Inferior parietal cortex (tissue), 1 donor: ENCODE measurements around the gene IL15.
"Not testable (repeated sequence)": the region's sequence is repeated elsewhere in the genome, so short reads cannot be mapped to it uniquely, and the experiment has no call there.

Source experiments
- DNase-seq: peaks from one replicate; pipeline ENCODE4 v3.0.0-alpha.2; 2016; ENCODE audit errors: extremely low spot score

Gene IL15

DNA sequence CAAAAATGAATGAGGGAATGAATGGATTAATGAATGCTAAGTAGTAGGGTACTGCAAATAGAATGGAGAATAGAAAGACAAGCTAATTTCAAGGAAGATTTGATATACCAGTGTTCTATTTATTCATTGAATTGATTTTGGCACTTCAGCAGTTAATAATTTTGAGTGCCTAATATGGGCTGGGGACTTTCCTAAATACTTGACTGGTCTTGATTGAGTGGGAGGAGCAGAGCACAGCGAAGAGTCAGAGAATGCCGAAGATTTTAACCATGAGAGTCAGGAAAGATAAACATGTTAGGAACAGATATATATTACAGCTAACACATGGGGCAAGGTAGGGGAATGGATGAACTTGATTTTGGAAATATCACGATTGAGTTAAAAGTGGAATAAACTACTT lies 10.6 kb downstream of the IL15 start:
- no peak for DNase-seq

GRCh38 chr4:141647966-141648365 lies 11.6 kb downstream of the IL15 start:
- no peak for DNase-seq

GRCh38 chr4:141652161-141652778 lies 15.9 kb downstream of the IL15 start:
- DNase-seq = no peak

- no peak for DNase-seq
These were observed 17.7 kb downstream of the IL15 start for GRCh38 chr4:141654098-141654497.

DNA sequence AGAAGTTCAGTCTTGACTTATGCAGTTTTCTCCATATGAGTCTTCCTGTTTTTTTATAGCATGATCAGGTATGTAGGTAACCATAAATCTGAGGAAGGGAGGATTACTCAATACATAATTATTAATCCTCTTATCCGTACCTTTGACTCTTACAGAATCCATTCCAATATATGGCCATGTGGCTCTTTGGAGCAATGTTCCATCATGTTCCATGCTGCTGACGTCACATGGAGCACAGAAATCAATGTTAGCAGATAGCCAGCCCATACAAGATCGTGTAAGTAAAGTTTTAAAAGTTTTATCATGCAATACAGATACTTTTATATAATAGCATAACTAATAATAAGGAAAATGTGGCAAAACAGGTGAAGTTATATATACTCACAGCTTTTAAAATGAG lies 19.6 kb downstream of the IL15 start:
- DNase-seq = no peak

DNA sequence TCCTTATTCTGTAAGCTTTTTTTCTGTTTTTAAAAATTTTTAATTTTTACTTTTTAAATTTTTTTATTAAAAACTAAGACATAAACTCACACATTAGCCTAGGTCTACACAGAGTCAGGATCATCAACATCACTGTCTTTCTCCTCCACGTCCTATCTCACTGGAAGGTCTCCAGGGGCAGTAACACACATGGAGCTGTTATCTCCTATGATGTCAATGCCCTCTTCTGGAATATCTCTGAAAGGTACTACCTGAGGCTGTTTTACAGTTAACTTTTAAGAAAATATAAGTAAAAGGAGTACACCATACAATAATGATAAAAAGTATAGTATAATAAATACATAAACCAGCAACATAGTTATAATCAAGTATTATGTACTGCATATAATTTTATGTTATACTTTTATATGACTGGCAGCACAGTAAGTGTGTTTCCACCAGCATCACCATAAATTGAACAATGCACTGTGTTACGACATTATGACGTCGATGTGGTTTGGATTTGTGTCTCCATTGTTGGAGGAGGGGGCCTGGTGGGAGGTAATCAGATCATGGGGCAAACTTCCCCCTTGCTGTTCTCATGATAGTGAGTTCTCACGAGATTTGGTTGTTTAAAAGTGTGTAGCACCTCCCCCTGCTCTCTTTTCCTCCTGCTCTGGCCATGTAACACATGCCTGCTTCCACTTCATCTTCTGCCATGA lies 21.3 kb downstream of the IL15 start:
- no peak for DNase-seq

GRCh38 chr4:141658309-141658708 lies 21.9 kb downstream of the IL15 start:
- DNase-seq = no peak

GRCh38 chr4:141659539-141659938 lies 23.2 kb downstream of the IL15 start:
- no peak for DNase-seq

GRCh38 chr4:141660880-141661279 lies 24.5 kb downstream of the IL15 start:
- no peak for DNase-seq

GRCh38 chr4:141668200-141668910 lies 32.0 kb downstream of the IL15 start:
- DNase-seq = no peak

DNA sequence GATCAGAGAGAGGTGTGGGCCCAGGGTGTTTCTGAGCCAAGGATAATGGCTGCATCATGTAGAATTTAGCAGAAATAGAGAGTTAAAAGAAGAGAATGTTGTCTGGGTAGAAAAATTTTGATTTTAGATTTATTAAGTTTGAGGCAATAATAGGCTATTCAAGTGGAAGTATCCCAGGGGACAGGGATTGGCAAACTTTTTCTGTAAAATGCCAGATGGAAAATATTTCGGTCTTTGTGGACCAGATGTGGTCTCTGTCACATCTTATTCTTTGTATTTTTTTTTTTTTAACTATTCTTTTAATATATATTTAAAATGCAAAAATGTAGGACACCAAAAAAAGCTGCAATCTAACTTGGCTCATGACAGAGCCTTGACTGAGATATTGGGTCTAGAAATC lies 33.1 kb downstream of the IL15 start:
- DNase-seq = no peak

GRCh38 chr4:141675384-141675783 lies 39.0 kb downstream of the IL15 start:
- no peak for DNase-seq

GRCh38 chr4:141676087-141676670 lies 39.8 kb downstream of the IL15 start:
- no peak for DNase-seq

DNA sequence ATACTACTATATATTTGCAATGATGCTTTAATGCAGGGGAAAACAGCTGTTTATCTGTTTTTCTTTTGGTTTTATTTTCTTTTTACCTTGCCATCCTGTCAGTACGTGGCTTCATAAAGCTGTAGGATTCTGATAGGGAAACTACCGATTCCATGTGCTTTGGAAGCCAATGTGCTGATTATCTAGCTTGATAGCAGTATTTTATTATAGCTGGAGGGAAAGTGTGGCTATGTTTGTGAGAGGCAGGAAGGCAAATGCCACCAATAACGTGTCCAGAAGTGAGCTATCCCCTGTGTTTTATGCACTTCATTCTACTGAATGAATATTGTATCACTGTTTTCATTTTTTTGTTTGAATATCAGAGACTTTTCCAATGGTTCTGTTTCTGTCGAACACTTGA lies 43.7 kb downstream of the IL15 start:
- no peak for DNase-seq

GRCh38 chr4:141684785-141685184 lies 48.4 kb downstream of the IL15 start:
- no peak for DNase-seq

DNA sequence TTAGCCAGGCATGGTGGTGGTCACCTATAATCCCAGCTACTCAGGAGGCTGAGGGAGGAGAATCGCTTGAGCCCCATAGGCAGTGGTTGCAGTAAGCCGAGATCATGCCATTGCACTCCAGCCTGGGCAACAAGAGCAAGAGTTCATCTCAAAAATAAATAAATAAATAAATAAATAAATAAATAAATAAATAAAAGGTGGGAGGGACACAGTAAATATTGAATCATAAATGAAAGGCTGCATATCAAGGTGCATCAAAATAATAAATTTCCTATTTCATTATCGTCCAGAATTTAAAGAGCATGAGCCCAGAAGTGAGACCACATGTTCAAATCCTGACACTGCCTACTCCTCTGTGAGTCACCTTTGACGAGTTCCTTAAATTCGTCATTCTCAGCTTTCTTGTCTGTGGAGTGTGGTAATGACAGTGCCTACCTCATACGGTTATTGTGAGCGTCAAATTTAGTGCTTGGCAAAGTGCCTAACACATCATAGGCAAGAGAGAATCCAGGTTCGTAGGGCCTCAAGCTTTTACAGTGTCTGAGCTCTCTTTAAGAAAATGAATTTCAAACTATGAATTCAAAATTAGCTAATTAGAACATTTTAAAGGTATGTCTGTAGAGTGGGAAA lies 49.9 kb downstream of the IL15 start:
- no peak for DNase-seq

GRCh38 chr4:141686879-141687278 lies 50.5 kb downstream of the IL15 start:
- no peak for DNase-seq

DNA sequence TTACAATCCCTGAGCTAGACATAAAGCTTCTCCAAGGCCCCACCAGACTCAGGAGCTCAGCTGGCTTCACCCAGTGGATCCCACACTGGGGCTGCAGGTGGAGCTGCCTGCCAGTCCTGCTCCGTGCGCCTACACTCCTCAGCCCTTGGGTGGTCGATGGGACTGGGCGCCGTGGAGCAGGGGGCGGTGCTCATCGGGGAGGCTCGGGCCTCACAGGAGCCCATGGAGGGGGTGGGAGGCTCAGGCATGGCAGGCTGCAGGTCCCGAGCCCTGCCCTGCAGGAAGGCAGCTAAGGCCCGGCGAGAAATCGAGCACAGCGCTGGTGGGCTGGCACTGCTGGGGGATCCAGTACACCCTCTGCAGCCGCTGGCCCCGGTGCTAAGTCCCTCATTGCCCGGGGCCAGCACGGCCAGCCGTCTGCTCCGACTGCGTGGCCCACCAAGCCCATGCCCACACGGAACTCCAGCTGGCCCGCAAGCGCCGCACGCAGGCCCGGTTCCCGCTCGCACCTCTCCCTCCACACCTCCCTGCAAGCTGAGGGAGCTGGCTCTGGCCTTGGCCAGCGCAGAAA lies 53.4 kb downstream of the IL15 start:
- not testable (repeated sequence) for DNase-seq

GRCh38 chr4:141691247-141691646 lies 54.9 kb downstream of the IL15 start:
- DNase-seq = not testable (repeated sequence)

DNA sequence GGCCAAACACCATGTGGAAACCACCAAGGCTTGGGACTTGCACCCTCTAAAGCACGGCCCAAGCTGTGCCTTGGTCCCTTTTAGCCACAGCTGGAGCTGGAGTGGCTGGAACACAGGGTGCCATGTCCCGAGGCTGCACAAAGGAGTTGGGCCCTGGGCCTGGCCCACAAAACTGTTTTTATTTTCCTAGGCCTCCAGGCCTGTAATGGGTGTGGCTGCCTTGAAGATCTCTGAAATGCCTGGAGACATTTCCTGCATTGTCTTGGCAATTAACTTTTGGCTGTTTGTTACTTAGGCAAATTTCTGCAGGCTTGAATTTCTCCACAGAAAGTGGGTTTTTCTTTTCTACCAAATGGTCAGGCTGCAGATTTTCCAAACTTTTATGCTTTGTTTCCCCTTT lies 55.7 kb downstream of the IL15 start:
- no peak for DNase-seq

- DNase-seq = no peak
These were observed 60.7 kb downstream of the IL15 start for GRCh38 chr4:141697116-141697515.
